Breast epithelium (tissue), 3 donors: ENCODE measurements around the gene PRSS12.

Experiments used
- CTCF ChIP-seq, 3 donors: fragments of 450-650 bp; IDR thresholded peaks; one replicate each; pipeline ENCODE4 v1.5.1; 2016 to 2017; ENCODE audit warnings: antibody characterized with exemption in 3 of 3, mild to moderate bottlenecking in 3 of 3, moderate library complexity in 3 of 3
- POLR2AphosphoS5 ChIP-seq, 3 donors: sonication (generic); formaldehyde crosslinking; IDR thresholded peaks; one replicate each; pipeline ENCODE4 v1.6.1; 2017; ENCODE audit warnings: antibody characterized with exemption in 3 of 3

DNA sequence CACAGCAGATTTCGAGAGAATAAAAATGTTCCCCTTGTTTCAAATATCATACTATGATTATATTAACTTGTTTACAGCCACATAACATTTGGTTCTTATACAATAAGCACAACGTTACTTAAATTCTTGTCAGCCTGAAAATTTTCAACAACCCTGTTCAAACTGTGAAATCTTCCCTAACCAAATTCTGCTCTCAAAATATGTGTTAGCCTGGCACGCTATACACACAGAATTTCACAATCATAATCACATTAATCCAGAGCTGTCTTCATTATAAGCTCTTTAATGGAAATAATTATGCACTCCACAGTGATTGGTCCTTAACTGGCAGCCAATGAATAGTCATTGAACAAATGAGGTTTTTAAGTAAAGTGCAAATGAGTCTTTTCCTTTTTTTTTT, 7.3 kb upstream of the PRSS12 start:
- no peak for TF ChIP-seq CTCF (IDR thresholded peaks at IDR 0.05)
- TF ChIP-seq POLR2AphosphoS5 (IDR thresholded peaks at IDR 0.05) = no peak
